Bronchial epithelial cell (primary cell): Measurements from ENCODE around the gene KLHL6. TPM values are rescaled to one million over a fixed set of nuclear protein-coding genes. Genes with fewer than 3 reads are reported as not detected.
"Not testable (repeated sequence)": the region's sequence is repeated elsewhere in the genome, so short reads cannot be mapped to it uniquely, and the experiment has no call there.

ENCODE experiments used
- DNase-seq: peaks from one replicate; pipeline ENCODE4 v3.0.0-alpha.2; 2010; ENCODE audit warnings: low read depth
- FAIRE-seq: peaks from 2 replicates; lab custom pipeline; 2011; peaks lifted over from hg19 to GRCh38; lab: Jason Lieb, UNC
- H3K27me3 ChIP-seq: 2 replicates; pipeline ENCODE4 v1.5.1; 2011; ENCODE audit warnings: low read length; ENCODE audit not compliant: control insufficient read depth, insufficient read depth
- H3K36me3 ChIP-seq: 2 replicates; pipeline ENCODE4 v1.5.1; 2011; ENCODE audit warnings: low read length; ENCODE audit not compliant: control insufficient read depth, insufficient read depth
- H3K4me3 ChIP-seq: 2 replicates; pipeline ENCODE4 v1.5.1; 2011; ENCODE audit warnings: mild to moderate bottlenecking, low read depth, low read length, control low read depth
- CTCF ChIP-seq: IDR thresholded peaks from 2 replicates; pipeline ENCODE4 v1.5.1; 2011; ENCODE audit warnings: mild to moderate bottlenecking, moderate library complexity, low read length, control low read depth, inconsistent platforms; ENCODE audit not compliant: insufficient read depth, severe bottlenecking
- total RNA-seq: library from RNA; depleted of rRNA; stranded (reverse); fragments of >200 nt; gene quantifications from 2 replicates; pipeline ENCODE4 v1.2.1, GENCODE V29; 2014

KLHL6 gene
- total RNA-seq, 1 donor from 2014 or later = under 0.01 TPM

GRCh38 chr3:183473969-183474368 lies 81.5 kb downstream of the KLHL6 start:
- TF ChIP-seq CTCF = no peak
- Histone ChIP-seq H3K4me3 (no peak overlapping the region), H3K27me3 (no peaks in the 10 kb centered on the region), H3K36me3 (no peaks in the 10 kb centered on the region)
- FAIRE-seq (no peak), DNase-seq (no peak)

GRCh38 chr3:183472155-183472554 lies 83.4 kb downstream of the KLHL6 start:
- no peaks in the 10 kb centered on the region for H3K36me3 ChIP-seq
- H3K27me3 ChIP-seq = no peaks in the 10 kb centered on the region
- DNase-seq (no peak), FAIRE-seq (no peak)
- H3K4me3 ChIP-seq = no peak overlapping the region
- no peak for TF ChIP-seq CTCF

- no peak for FAIRE-seq
- no peaks in the 10 kb centered on the region for H3K27me3 ChIP-seq
- H3K4me3 ChIP-seq = no peak overlapping the region
- DNase-seq = no peak
- no peak for TF ChIP-seq CTCF
- H3K36me3 ChIP-seq = no peaks in the 10 kb centered on the region
Measured at GRCh38 chr3:183468424-183468823, 87.1 kb downstream of the KLHL6 start.

GRCh38 chr3:183466575-183466974 lies 88.9 kb downstream of the KLHL6 start:
- DNase-seq (no peak), FAIRE-seq (no peak)
- Histone ChIP-seq H3K27me3 (no peaks in the 10 kb centered on the region), H3K36me3 (no peaks in the 10 kb centered on the region), H3K4me3 (no peak overlapping the region)
- TF ChIP-seq CTCF = no peak

- not testable (repeated sequence) for DNase-seq, FAIRE-seq
Measured at GRCh38 chr3:183465710-183466109, 89.8 kb downstream of the KLHL6 start.

GRCh38 chr3:183464480-183464879 lies 91.0 kb downstream of the KLHL6 start:
- no peak for TF ChIP-seq CTCF
- no peaks in the 10 kb centered on the region for H3K36me3 ChIP-seq
- no peak overlapping the region for H3K4me3 ChIP-seq
- FAIRE-seq = no peak
- no peak for DNase-seq
- no peaks in the 10 kb centered on the region for H3K27me3 ChIP-seq

More at GRCh38 chr3:183465710-183466109, 89.8 kb downstream of the KLHL6 start:
- not testable (repeated sequence) for H3K4me3 ChIP-seq, H3K36me3 ChIP-seq, H3K27me3 ChIP-seq
